Adrenal gland (tissue), 12 donors: ENCODE measurements around the gene WDR38. TPM values are rescaled to one million over a fixed set of nuclear protein-coding genes. Genes with fewer than 3 reads are reported as not detected.

Experiments
- DNase-seq, 7 donors: peaks; one replicate each; pipeline ENCODE4 v3.0.0-alpha.2; 2019 to 2020
- H3K27ac ChIP-seq, 5 donors: fragments of 200-600 bp; sonication (generic) in 4 of 5; 1 replicate in 3 of 5; 2 replicates in 2 of 5; pipeline versions ENCODE4 v1.5.1 to v1.8.0; 2016 to 2020; ENCODE audit warnings: mild to moderate bottlenecking in 1 of 5
- H3K27me3 ChIP-seq: fragments of 200-600 bp; 2 replicates; pipeline ENCODE4 v1.8.0; 2021
- H3K36me3 ChIP-seq, 2 donors: fragments of 200-600 bp; replicated peaks in 1 of 2; 1 replicate in 1 of 2; 2 replicates in 1 of 2; pipeline versions ENCODE4 v1.5.1 to v1.8.0; 2018 to 2022
- H3K4me1 ChIP-seq, 2 donors: fragments of 200-600 bp; replicated peaks in 1 of 2; 1 replicate in 1 of 2; 2 replicates in 1 of 2; pipeline versions ENCODE4 v1.5.1 to v1.8.0; 2018 to 2021
- H3K4me3 ChIP-seq, 4 donors: fragments of 200-600 bp; sonication (generic) in 3 of 4; one replicate each; pipeline ENCODE4 v1.5.1; 2016 to 2018
- H3K9me3 ChIP-seq, 3 donors: fragments of 200-600 bp; sonication (generic) in 1 of 3; replicated peaks in 1 of 3; 1 replicate in 2 of 3; 2 replicates in 1 of 3; pipeline versions ENCODE4 v1.5.1 to v1.8.0; 2016 to 2021
- CTCF ChIP-seq, 6 experiments: fragments of 450-650 bp in 4 of 6; fragments of 200-600 bp in 2 of 6; sonication (generic) in 1 of 6; IDR thresholded peaks; 1 replicate in 5 of 6; 2 replicates in 1 of 6; pipeline versions ENCODE4 v1.5.1 to v1.8.0; 2016 to 2021; ENCODE audit warnings: antibody characterized with exemption in 6 of 6, mild to moderate bottlenecking in 2 of 6, moderate library complexity in 1 of 6
- POLR2A ChIP-seq, 2 donors: fragments of 450-650 bp; IDR thresholded peaks; one replicate each; pipeline ENCODE4 v1.6.1; 2017; ENCODE audit warnings: antibody characterized with exemption in 2 of 2, mild to moderate bottlenecking in 2 of 2, moderate library complexity in 1 of 2
- WGBS, 4 donors: extraction: QIAGEN DNeasy Blood & Tissue Kit in 2 of 4; methylation state at CpG; one replicate each; pipeline versions ENCODE4 v1.1.5 to v1.1.7; 2013 to 2017; 5-methylcytosine and 5-hydroxymethylcytosine counted together
- intact Hi-C, 2 donors: fragments of 100-400 bp; cut with DNase I; formaldehyde crosslinking; loops; one replicate each; pipeline versions ENCODE4 v1.14.1 to v1.15.0; 2022 to 2023
- polyA plus RNA-seq, 3 donors: library from polyadenylated mRNA; stranded (reverse); fragments of 200-250 nt in 2 of 3; fragments of 350-450 nt in 1 of 3; fragmentation: Illumina TruSeq in 1 of 3; extraction: RNeasy Lipid Tissue Mini Kit (QIAGEN cat#74804) in 1 of 3; gene quantifications; one replicate each; pipeline ENCODE4 v1.2.3, GENCODE V29; 2013 to 2014
- total RNA-seq, 9 donors: library from RNA; depleted of rRNA in 4 of 9; stranded (reverse); fragments of >200 nt in 4 of 9; fragments of 120-200 nt in 1 of 9; fragmentation: NEBNext Ultra II Directional in 1 of 9; extraction: Animal tissue kit (Norgen Biotek cat#: 25700) in 1 of 9; gene quantifications; one replicate each; pipeline versions ENCODE4 v1.1.0 to v1.2.4, GENCODE V29; 2013 to 2023
- donor health status: healthy with polysubstance abuse.
- donor health status: Bipolar disorder and iron deficiency.
- donor health status: DM: yes; HTN: yes; CAD: no.
- donor health status: DM: no; HTN: no; CAD: no.
- donor health status: DM: no; HTN: no; CAD: no.
- donor health status: DM: yes; HTN: yes; CAD: no.

Gene WDR38
- total and polyA plus RNA-seq, 12 donors, result 0.16 TPM; not detected in 11

- Histone ChIP-seq H3K4me1 (peaks cover 13 to 24% of the 10 kb centered on the region in 2 donors), H3K36me3 (peaks cover 0 to 90% of the 10 kb centered on the region in 2 donors), H3K4me3 (no peak overlapping the region), H3K27me3 (no peaks in the 10 kb centered on the region), H3K9me3 (no peaks in the 10 kb centered on the region), H3K27ac (peak overlapping the region in 1 of 5 donors; percentile 4)
- intact Hi-C loops, result no loop called here
- TF ChIP-seq CTCF (IDR thresholded peaks at IDR 0.05) (no peak), POLR2A (IDR thresholded peaks at IDR 0.05) (no peak)
- 82 to 87% (median 83%) methylated on average over 10 of the region's 10 CpGs for WGBS, 4 donors
- no peak for DNase-seq
Measured at GRCh38 chr9:124879226-124879625, 26.0 kb downstream of the WDR38 start.

GRCh38 chr9:124880501-124880900 lies 27.2 kb downstream of the WDR38 start:
- H3K9me3 ChIP-seq, result no peaks in the 10 kb centered on the region
- no peak for DNase-seq
- 68 to 78% (median 75%) methylated on average over 7 to 9 of the region's 9 CpGs for WGBS, 4 donors
- H3K36me3 ChIP-seq, result peaks cover 0 to 90% of the 10 kb centered on the region in 2 donors
- peaks cover 13 to 17% of the 10 kb centered on the region in 2 donors for H3K4me1 ChIP-seq
- H3K27ac ChIP-seq, result no peak overlapping the region
- H3K27me3 ChIP-seq, result no peaks in the 10 kb centered on the region
- H3K4me3 ChIP-seq, result no peak overlapping the region
- TF ChIP-seq POLR2A (IDR thresholded peaks at IDR 0.05), result no peak
- no peak for TF ChIP-seq CTCF (IDR thresholded peaks at IDR 0.05)
- intact Hi-C loops, result no loop called here

GRCh38 chr9:124881138-124881743 lies 28.0 kb downstream of the WDR38 start:
- Histone ChIP-seq H3K4me3 (no peak overlapping the region), H3K4me1 (peaks cover 13 to 14% of the 10 kb centered on the region in 2 donors), H3K27ac (no peak overlapping the region), H3K27me3 (no peaks in the 10 kb centered on the region), H3K36me3 (peaks cover 0 to 90% of the 10 kb centered on the region in 2 donors), H3K9me3 (no peaks in the 10 kb centered on the region)
- intact Hi-C loops, result no loop called here
- TF ChIP-seq POLR2A (IDR thresholded peaks at IDR 0.05) (no peak), CTCF (IDR thresholded peaks at IDR 0.05) (no peak)
- DNase-seq, result no peak
- WGBS, 4 donors, result 91 to 96% (median 94%) methylated on average over 15 to 16 of the region's 16 CpGs

- WGBS, 4 donors, result 75 to 80% (median 77%) methylated on average over 8 to 13 of the region's 13 CpGs
- intact Hi-C loops, result no loop called here
- Histone ChIP-seq H3K36me3 (peaks cover 0 to 84% of the 10 kb centered on the region in 2 donors), H3K9me3 (no peaks in the 10 kb centered on the region), H3K27ac (no peak overlapping the region), H3K27me3 (no peaks in the 10 kb centered on the region), H3K4me3 (no peak overlapping the region), H3K4me1 (peaks cover 13% of the 10 kb centered on the region in 2 donors)
- TF ChIP-seq CTCF (IDR thresholded peaks at IDR 0.05) (no peak), POLR2A (IDR thresholded peaks at IDR 0.05) (no peak)
- no peak for DNase-seq
Measured at GRCh38 chr9:124882231-124882630, 29.0 kb downstream of the WDR38 start.
